ENCODE data around the gene YWHAG. TPM values are rescaled to one million over a fixed set of nuclear protein-coding genes. Genes with fewer than 3 reads are reported as not detected.
A peak's percentile ranks its signal among the peaks of the same experiment; 100 is the strongest.
"Not testable (repeated sequence)": the region's sequence is repeated elsewhere in the genome, so short reads cannot be mapped to it uniquely, and the experiment has no call there.

The YWHAG gene
- total RNA-seq, 1 donor from 2014 or later: 351 TPM

GRCh38 chr7:76390092-76390491, 31.3 kb upstream of the YWHAG start:
- H3K9ac ChIP-seq (ENCODE audit: low read length): no peak overlapping the region
- Mint-ChIP-seq H3K36me3 (ENCODE audit: low read depth, unreplicated experiment) (peaks cover 2% of the 10 kb centered on the region), H3K27me3 (ENCODE audit: low read depth, unreplicated experiment) (no peaks in the 10 kb centered on the region), H3K4me1 (ENCODE audit: low read depth, unreplicated experiment) (peaks cover 8% of the 10 kb centered on the region), H3K27ac (ENCODE audit: unreplicated experiment) (no peak overlapping the region), H3K4me3 (ENCODE audit: unreplicated experiment) (no peak overlapping the region), H3K9me3 (ENCODE audit: unreplicated experiment) (no peaks in the 10 kb centered on the region)
- no peak overlapping the region for H2AFZ ChIP-seq (ENCODE audit: low read depth, low read length)
- H3K4me3 ChIP-seq (ENCODE audit: insufficient read depth, low read depth, low read length): no peak overlapping the region
- no peaks in the 10 kb centered on the region for H4K20me1 ChIP-seq (ENCODE audit: insufficient read depth, low read length)
- no peak overlapping the region for H3K4me2 ChIP-seq (ENCODE audit: low read length)
- no peaks in the 10 kb centered on the region for H3K27me3 ChIP-seq (ENCODE audit: insufficient read depth, low read length)
- peaks cover 11% of the 10 kb centered on the region for H3K4me1 ChIP-seq (ENCODE audit: insufficient read depth, low read length)
- no peaks in the 10 kb centered on the region for H3K79me2 ChIP-seq (ENCODE audit: insufficient read depth, low read length)
- H3K36me3 ChIP-seq (ENCODE audit: insufficient read depth, low read length): no peaks in the 10 kb centered on the region
- DNase-seq (ENCODE audit: low read depth) (no peak), FAIRE-seq (no peak)
- no peak overlapping the region for H3K27ac ChIP-seq (ENCODE audit: low read depth, low read length)
- H3K9me3 ChIP-seq (ENCODE audit: insufficient read depth, low read depth, low read length): no peaks in the 10 kb centered on the region
- TF ChIP-seq EZH2 (IDR thresholded peaks at IDR 0.05; ENCODE audit: insufficient read depth, low read length) (no peak), CTCF (IDR thresholded peaks at IDR 0.05; ENCODE audit: insufficient read depth, low read depth, low read length) (no peak)

- not testable (repeated sequence) for H3K4me3 Mint-ChIP-seq (ENCODE audit: unreplicated experiment); H3K36me3 Mint-ChIP-seq (ENCODE audit: low read depth, unreplicated experiment); FAIRE-seq; H3K4me1 ChIP-seq (ENCODE audit: insufficient read depth, low read length); H3K27me3 Mint-ChIP-seq (ENCODE audit: low read depth, unreplicated experiment); H3K4me1 Mint-ChIP-seq (ENCODE audit: low read depth, unreplicated experiment); H3K27me3 ChIP-seq (ENCODE audit: insufficient read depth, low read length); H3K4me2 ChIP-seq (ENCODE audit: low read length); H3K9me3 ChIP-seq (ENCODE audit: insufficient read depth, low read depth, low read length); H3K27ac ChIP-seq (ENCODE audit: low read depth, low read length); H3K27ac Mint-ChIP-seq (ENCODE audit: unreplicated experiment); H3K4me3 ChIP-seq (ENCODE audit: insufficient read depth, low read depth, low read length); H3K79me2 ChIP-seq (ENCODE audit: insufficient read depth, low read length); H3K9ac ChIP-seq (ENCODE audit: low read length); H3K9me3 Mint-ChIP-seq (ENCODE audit: unreplicated experiment); H3K36me3 ChIP-seq (ENCODE audit: insufficient read depth, low read length); DNase-seq (ENCODE audit: low read depth); H4K20me1 ChIP-seq (ENCODE audit: insufficient read depth, low read length); H2AFZ ChIP-seq (ENCODE audit: low read depth, low read length)
These were observed 29.0 kb upstream of the YWHAG start for GRCh38 chr7:76387789-76388188.

- Histone ChIP-seq H2AFZ (ENCODE audit: low read depth, low read length) (no peak overlapping the region), H3K4me3 (ENCODE audit: insufficient read depth, low read depth, low read length) (no peak overlapping the region), H3K79me2 (ENCODE audit: insufficient read depth, low read length) (no peaks in the 10 kb centered on the region), H3K4me1 (ENCODE audit: insufficient read depth, low read length) (peaks cover 4% of the 10 kb centered on the region), H3K9me3 (ENCODE audit: insufficient read depth, low read depth, low read length) (no peaks in the 10 kb centered on the region), H3K27ac (ENCODE audit: low read depth, low read length) (no peak overlapping the region), H3K36me3 (ENCODE audit: insufficient read depth, low read length) (no peaks in the 10 kb centered on the region), H3K27me3 (ENCODE audit: insufficient read depth, low read length) (no peaks in the 10 kb centered on the region), H3K9ac (ENCODE audit: low read length) (no peak overlapping the region), H3K4me2 (ENCODE audit: low read length) (no peak overlapping the region), H4K20me1 (ENCODE audit: insufficient read depth, low read length) (no peaks in the 10 kb centered on the region)
- FAIRE-seq (no peak), DNase-seq (ENCODE audit: low read depth) (peak; percentile 33)
- TF ChIP-seq CTCF (IDR thresholded peaks at IDR 0.05; ENCODE audit: insufficient read depth, low read depth, low read length): no peak
- no peak for TF ChIP-seq EZH2 (IDR thresholded peaks at IDR 0.05; ENCODE audit: insufficient read depth, low read length)
- Mint-ChIP-seq H3K36me3 (ENCODE audit: low read depth, unreplicated experiment) (peaks cover 2% of the 10 kb centered on the region), H3K4me1 (ENCODE audit: low read depth, unreplicated experiment) (peaks cover 6% of the 10 kb centered on the region), H3K4me3 (ENCODE audit: unreplicated experiment) (no peak overlapping the region), H3K27me3 (ENCODE audit: low read depth, unreplicated experiment) (no peaks in the 10 kb centered on the region), H3K9me3 (ENCODE audit: unreplicated experiment) (no peaks in the 10 kb centered on the region), H3K27ac (ENCODE audit: unreplicated experiment) (no peak overlapping the region)
These were observed 28.0 kb upstream of the YWHAG start for GRCh38 chr7:76386691-76387260.
